NCI-H128 (cell line): Measurements from ENCODE around the gene PUS10.
"Not testable (repeated sequence)": the region's sequence is repeated elsewhere in the genome, so short reads cannot be mapped to it uniquely, and the experiment has no call there.

Experiments
- DNase-seq: peaks from one replicate; lab custom pipeline; 2025; ENCODE audit not compliant: unreplicated experiment; lab: John Stamatoyannopoulos, UW

The PUS10 gene

DNA sequence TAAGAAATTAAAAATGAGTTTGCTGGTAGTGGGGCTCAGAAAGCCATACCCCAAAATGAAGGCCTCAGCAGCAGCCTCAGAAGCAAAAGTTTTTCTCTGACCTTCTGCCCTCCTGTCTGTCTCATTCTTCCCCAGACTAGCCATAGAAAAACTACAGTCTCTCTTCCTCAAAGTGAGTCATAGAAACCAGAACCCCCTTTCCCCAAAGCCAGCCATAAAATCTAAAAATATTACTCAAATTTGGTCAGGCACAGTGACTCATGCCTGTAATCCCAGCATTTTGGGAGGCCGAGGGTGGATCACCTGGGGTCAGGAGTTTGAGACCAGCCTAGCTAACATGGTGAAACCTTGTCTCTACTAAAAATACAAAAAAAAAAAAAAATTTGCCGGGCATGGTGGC is 5.8 kb downstream of the PUS10 start:
- DNase-seq, result not testable (repeated sequence)

DNA sequence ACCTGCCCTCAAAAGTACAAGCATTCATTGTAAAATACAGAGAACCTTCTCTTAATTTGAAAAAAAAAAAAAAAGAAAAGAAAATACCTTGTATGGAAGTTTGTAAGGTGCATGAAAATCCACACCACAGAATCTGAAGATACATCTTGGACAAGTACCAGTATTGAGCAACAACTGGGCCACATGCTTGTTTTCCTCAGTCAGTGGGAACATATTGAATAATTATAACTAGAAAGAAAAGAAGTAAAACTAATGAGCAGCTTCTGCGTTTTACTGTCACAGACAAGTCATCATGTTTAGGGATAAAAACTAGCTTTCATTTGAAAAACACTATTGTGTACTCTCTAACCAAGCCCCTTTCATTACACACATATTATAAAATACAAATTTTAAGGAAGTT is 6.4 kb downstream of the PUS10 start:
- no peak for DNase-seq

- DNase-seq, result no peak
Observed at GRCh38 chr2:61009355-61009754, 8.7 kb downstream of the PUS10 start.

GRCh38 chr2:61006486-61007105 is 11.5 kb downstream of the PUS10 start:
- no peak for DNase-seq

DNA sequence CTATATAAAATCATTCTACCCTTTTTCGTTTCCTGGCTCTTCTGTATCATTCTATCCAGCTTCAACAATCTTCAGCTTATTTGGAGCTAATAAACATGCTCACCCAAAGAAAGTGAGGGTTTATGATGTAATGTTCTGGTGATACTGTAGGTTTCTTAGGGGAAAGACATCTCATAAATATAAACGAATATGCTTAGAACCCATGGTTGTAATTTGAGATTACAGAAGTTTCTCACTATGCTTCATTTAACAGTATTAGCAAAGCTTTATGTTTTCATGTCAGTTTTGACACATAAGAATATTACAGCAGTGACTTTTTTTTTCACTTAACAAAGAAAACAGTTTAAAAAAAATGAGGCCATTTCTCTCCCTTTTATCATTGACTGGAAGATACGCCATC is 12.3 kb downstream of the PUS10 start:
- DNase-seq, result no peak

DNA sequence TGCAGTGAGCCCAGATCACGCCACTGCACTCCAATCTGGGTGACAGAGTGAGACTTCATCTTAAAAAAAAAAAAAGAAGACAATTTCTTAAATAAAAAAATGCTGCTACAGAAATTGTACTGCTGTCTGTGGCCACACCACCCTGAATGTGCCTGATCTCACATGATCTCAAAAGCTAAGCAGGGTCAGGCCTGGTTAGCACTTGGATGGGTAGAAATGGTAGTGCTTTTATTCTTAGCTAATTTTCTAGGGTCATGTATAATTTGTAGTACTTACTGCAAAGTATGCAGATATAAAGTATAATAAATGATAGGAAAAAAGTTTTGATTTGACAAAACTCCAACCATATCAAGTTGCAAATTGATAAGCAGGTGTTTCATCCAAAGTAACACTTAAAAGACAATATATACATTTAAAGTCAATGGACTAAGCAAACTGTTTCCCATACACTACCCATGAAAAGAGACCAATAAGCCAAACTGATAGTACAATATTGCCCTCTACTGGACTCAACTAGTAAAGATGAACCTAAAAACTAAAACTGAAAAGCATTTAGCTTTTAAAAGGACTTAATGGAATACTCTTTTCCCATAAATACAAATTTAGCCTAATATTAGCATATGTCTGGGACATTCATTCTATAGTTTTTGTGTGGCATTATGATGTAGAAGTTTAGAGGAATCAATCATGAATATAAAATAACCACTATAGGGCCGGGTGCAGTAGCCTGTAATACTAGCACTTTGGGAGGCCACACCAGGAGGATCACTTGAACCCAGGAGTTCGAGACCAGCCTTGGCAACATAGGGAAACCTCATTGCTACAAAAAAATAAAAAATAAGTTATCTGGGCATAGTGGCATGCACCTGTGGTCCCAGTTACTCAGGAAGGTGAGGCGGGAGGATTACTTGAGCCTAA is 19.2 kb downstream of the PUS10 start:
- DNase-seq, result no peak

GRCh38 chr2:60994131-60994530 is 23.9 kb downstream of the PUS10 start:
- no peak for DNase-seq

DNA sequence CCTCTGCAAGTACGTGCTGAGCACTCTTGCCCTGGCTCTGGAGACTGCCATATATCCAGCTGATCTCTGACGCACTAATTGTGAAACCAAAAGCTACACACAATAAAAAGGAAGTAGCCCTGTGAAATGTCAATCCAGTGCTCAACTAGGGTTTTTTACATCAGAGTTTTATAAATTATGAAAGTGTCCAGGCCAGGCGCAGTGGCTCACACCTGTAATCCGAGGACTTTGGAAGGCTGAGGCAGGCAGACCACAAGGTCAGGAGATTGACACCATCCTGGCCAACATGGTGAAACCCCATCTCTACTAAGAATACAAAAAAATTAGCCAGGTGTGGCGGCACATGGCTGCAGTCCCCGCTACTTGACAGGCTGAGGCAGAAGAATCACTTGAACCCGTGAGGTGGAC is 25.1 kb downstream of the PUS10 start:
- no peak for DNase-seq

DNA sequence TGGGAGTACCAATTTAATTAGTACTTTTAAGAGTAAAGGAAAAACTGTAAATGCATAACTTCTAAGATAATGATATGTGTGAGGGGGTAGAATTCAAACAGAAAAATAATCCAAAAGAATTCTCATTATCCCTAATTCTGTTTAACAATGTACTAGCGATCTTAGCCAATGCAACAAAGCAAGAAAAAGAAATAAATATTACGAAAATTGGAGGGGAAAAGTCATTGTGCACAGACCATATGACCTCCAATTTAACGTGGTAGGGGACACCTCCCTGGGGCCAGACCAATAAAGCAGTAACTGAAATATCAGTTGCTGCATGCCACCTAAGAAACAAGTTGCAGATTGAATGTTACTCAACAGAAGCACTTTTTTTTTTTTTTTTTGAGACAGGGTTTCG is 26.4 kb downstream of the PUS10 start:
- no peak for DNase-seq

GRCh38 chr2:60989259-60989658 is 28.8 kb downstream of the PUS10 start:
- no peak for DNase-seq

- DNase-seq, result not testable (repeated sequence)
Observed at GRCh38 chr2:60987656-60988055, 30.4 kb downstream of the PUS10 start.

DNA sequence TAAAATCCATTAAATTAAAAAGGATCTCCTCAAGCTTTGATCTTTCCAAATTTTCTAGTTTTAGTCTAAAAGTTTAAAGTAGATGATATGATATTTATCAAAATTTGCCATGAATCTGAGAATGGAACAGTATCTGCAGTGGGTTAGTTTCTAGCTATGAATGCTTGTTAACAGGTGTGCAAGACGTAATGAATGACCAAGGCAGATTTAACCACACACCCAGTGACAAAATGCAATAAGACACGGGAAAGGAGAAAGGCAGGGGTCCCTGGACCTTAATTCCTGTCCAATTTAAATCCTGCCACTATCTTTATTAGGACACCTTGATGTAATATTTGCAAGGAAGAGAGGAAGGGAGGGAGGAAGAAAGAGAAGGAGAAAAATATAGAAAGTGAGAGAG is 31.0 kb downstream of the PUS10 start:
- DNase-seq, result no peak

DNA sequence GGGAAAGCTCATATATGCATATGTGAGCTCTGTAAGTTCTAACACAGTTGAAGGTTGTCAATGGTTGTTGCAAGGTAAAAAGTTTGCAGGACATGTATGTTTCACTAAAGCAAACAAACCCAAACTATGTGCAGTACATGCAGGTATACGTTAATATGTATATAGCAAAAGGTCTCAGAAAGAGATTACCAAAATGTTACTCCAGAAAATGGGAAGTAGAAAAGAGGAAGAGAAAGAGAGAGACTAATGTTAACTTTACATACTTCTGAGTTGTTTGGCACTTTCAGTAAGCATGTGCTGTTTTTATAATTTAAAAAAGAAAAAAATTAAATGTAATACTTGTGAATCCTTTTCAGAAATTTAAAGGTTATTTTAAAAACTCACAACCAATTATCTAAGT is 33.3 kb downstream of the PUS10 start:
- DNase-seq, result no peak

- not testable (repeated sequence) for DNase-seq
Observed at GRCh38 chr2:60982066-60982465, 36.0 kb downstream of the PUS10 start.

DNA sequence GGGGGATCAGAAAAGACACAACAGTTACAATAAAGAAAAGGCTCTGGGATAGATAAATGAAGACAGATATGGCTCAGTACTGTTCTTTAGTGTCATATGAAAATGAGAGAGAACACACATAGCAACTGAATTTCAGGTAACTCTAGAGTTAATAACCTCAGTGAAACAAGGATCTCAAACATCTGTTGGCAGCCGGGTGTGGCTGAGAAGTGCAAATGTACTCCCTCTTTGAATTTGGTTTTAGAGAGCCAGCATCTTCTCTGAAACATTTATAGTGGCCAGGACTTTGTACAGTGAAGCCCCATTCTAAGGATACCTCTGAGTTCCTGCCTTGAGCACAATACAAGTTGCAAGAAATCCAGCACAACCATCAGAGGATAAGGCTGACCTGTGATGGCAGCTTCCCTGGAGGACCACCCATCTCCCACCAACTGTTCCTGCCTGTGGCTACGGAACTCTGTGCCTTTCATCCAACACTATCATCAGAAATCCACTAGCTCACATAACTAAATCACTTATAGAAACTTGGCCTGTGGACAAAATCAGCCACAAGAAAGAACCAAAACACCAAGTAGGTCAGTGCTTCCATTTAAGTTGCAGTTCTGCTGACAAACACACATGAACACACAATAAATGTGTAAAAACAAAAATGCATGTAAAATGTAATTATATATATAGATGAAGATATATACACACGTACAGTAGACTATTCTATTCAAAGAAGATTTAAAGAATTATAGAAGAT is 37.8 kb downstream of the PUS10 start:
- no peak for DNase-seq

GRCh38 chr2:60979231-60979630 is 38.8 kb downstream of the PUS10 start:
- no peak for DNase-seq

- no peak for DNase-seq
Observed at GRCh38 chr2:60977562-60977895, 40.5 kb downstream of the PUS10 start.

- DNase-seq, result no peak
Observed at GRCh38 chr2:60976875-60977561, 41.0 kb downstream of the PUS10 start.

GRCh38 chr2:60976256-60976850 is 41.7 kb downstream of the PUS10 start:
- no peak for DNase-seq

GRCh38 chr2:60974652-60975051 is 43.4 kb downstream of the PUS10 start:
- no peak for DNase-seq

DNA sequence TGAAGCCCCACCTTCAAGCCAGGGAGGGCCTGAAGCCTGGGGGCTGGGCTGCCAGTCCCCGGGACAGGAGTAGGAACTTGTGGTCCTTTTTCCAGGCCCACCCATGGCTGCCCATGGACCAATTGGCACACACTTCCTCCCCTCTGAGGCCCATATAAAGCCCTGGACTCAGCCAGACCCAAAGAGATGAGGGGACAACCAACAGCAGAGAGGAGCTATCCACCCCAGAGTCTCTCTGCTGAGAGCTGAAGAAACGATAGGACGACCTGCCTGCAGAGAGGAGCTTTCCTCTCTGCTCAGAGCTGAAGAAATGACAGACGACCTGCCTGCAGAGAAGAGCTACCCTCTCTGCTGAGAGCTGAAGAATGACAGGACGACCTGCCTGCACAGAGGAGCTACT is 44.4 kb downstream of the PUS10 start:
- no peak for DNase-seq
